ENCODE measurements around the gene IQSEC3. TPM values are rescaled to one million over a fixed set of nuclear protein-coding genes. Genes with fewer than 3 reads are reported as not detected.

IQSEC3 gene
- total and polyA plus RNA-seq, 2 of the 13 experiments (the other 11 are each of a cell fraction or from before 2014, with no cell fraction given) = not detected

- TF ChIP-seq, protein P1, sequence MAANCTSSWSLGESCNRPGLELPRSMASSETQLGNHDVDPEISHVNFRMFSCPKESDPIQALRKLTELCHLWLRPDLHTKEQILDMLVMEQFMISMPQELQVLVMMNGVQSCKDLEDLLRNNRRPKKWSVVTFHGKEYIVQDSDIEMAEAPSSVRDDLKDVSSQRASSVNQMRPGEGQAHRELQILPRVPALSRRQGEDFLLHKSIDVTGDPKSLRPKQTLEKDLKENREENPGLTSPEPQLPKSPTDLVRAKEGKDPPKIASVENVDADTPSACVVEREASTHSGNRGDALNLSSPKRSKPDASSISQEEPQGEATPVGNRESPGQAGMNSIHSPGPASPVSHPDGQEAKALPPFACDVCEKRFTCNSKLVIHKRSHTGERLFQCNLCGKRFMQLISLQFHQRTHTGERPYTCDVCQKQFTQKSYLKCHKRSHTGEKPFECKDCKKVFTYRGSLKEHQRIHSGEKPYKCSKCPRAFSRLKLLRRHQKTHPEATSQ (CRISPR knock-in tag; IDR thresholded peaks at IDR 0.05; ENCODE audit: borderline replicate concordance) = no peak
- no peak for TF ChIP-seq RXRB (CRISPR knock-in tag; IDR thresholded peaks at IDR 0.05; ENCODE audit: borderline replicate concordance)
- no peak for TF ChIP-seq PTBP1 (IDR thresholded peaks at IDR 0.05; ENCODE audit: low read depth, low read length, poor library complexity, severe bottlenecking)
- TF ChIP-seq ZNF644 (CRISPR knock-in tag; IDR thresholded peaks at IDR 0.05; ENCODE audit: low read depth) = no peak
- TF ChIP-seq YY1 (IDR thresholded peaks at IDR 0.05; ENCODE audit: insufficient read depth, insufficient replicate concordance, low read depth, low read length) = no peak
- TF ChIP-seq ESRRA (CRISPR knock-in tag; IDR thresholded peaks at IDR 0.05; ENCODE audit: low read depth) = no peak
- no peak for TF ChIP-seq SNAPC4 (CRISPR knock-in tag; IDR thresholded peaks at IDR 0.05)
- no peak for TF ChIP-seq ZNF772 (CRISPR knock-in tag; IDR thresholded peaks at IDR 0.05)
Measured at GRCh38 chr12:101969-102878, 35.7 kb downstream of the IQSEC3 start (continued).
